ENCODE results near the gene MSH6. TPM values are rescaled to one million over a fixed set of nuclear protein-coding genes. Genes with fewer than 3 reads are reported as not detected.

Gene MSH6
- total and polyA plus RNA-seq, 2 experiments from 2014 or later: 78.1 to 80.7 TPM

DNA sequence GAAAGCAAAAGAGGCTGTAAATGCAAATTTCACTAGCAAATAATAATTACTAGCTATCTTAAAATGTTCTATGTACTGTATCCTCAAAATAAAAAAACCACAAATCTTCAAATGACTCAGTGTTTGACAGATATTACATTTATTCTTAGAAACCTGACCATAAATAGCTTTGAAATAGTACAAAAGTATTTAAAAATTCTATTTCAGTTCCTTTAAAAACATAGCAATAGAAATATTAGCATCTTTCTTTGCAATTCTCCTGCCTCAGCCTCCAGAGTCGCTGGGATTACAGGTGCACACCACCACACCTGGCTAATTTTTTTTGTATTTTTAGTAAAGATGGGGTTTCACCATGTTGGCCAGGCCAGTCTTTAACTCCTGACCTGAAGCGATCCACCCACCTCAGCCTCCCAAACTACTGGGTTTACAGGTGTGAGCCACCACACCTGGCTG, 50.6 kb downstream of the MSH6 start:
- H3K9me3 ChIP-seq (ENCODE audit: low read depth): no peaks in the 10 kb centered on the region
- no peak for DNase-seq (ENCODE audit: low read depth in 1 of 2, low spot score in 1 of 2)
- H3K27me3 ChIP-seq: no peaks in the 10 kb centered on the region
- no peak overlapping the region for H3K4me3 ChIP-seq
- H3K36me3 ChIP-seq: peaks cover 75% of the 10 kb centered on the region
- H3K27ac ChIP-seq: no peak overlapping the region
- H3K4me1 ChIP-seq (ENCODE audit: low read depth): no peaks in the 10 kb centered on the region
- TF ChIP-seq, protein P1, sequence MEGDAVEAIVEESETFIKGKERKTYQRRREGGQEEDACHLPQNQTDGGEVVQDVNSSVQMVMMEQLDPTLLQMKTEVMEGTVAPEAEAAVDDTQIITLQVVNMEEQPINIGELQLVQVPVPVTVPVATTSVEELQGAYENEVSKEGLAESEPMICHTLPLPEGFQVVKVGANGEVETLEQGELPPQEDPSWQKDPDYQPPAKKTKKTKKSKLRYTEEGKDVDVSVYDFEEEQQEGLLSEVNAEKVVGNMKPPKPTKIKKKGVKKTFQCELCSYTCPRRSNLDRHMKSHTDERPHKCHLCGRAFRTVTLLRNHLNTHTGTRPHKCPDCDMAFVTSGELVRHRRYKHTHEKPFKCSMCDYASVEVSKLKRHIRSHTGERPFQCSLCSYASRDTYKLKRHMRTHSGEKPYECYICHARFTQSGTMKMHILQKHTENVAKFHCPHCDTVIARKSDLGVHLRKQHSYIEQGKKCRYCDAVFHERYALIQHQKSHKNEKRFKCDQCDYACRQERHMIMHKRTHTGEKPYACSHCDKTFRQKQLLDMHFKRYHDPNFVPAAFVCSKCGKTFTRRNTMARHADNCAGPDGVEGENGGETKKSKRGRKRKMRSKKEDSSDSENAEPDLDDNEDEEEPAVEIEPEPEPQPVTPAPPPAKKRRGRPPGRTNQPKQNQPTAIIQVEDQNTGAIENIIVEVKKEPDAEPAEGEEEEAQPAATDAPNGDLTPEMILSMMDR (IDR thresholded peaks at IDR 0.05; ENCODE audit: low read depth, low read length): no peak

DNA sequence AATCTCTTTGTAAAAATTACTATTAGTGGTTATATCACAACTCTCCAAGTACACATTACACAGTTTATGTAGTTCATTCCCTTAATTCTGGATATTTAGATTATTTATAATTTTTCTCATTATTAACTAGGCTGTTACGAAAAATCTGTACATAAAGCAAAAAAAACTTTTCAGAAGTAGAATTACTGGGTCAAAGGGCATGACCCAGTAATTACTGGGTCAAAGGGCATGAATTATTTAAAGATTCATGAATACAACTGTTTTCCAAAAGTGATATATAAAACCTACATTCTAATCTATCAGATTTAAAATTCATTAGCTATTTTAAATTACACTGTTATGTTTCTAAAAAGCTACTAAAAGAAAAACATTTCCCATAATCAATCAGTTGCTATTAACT, 55.3 kb downstream of the MSH6 start:
- no peaks in the 10 kb centered on the region for H3K4me1 ChIP-seq (ENCODE audit: low read depth)
- TF ChIP-seq, protein P1 (IDR thresholded peaks at IDR 0.05; ENCODE audit: low read depth, low read length): no peak
- no peak for DNase-seq (ENCODE audit: low read depth in 1 of 2, low spot score in 1 of 2)
- no peaks in the 10 kb centered on the region for H3K9me3 ChIP-seq (ENCODE audit: low read depth)
- H3K27ac ChIP-seq: no peak overlapping the region
- peaks cover 54% of the 10 kb centered on the region for H3K36me3 ChIP-seq
- H3K27me3 ChIP-seq: no peaks in the 10 kb centered on the region
- H3K4me3 ChIP-seq: no peak overlapping the region

DNA sequence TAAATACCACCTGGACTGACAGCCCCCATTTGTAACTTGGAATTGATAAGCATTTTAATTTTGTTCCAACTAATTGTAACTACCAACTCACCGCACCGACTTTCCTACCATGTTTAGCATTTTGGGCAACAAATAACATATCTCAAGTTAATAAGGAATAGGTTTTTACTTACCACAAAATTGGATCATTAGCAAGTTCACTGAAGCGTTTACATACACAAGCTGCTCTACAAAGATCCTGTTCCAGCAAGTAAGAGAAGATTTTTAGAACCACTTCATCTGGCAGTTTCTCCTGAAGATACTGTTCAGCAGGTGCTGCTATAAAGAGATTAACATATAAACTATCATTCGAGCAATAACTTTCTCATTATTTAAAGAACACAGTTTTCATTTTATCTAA, 55.7 kb downstream of the MSH6 start:
- TF ChIP-seq, protein P1 (IDR thresholded peaks at IDR 0.05; ENCODE audit: low read depth, low read length): no peak
- DNase-seq (ENCODE audit: low read depth in 1 of 2, low spot score in 1 of 2): no peak
- Histone ChIP-seq H3K4me3 (no peak overlapping the region), H3K27ac (peak overlapping the region; percentile 39), H3K4me1 (ENCODE audit: low read depth) (no peaks in the 10 kb centered on the region), H3K36me3 (peaks cover 49% of the 10 kb centered on the region), H3K9me3 (ENCODE audit: low read depth) (no peaks in the 10 kb centered on the region), H3K27me3 (no peaks in the 10 kb centered on the region)

GRCh38 chr2:47842846-47843245, 59.9 kb downstream of the MSH6 start:
- no peaks in the 10 kb centered on the region for H3K27me3 ChIP-seq
- H3K9me3 ChIP-seq (ENCODE audit: low read depth): no peaks in the 10 kb centered on the region
- no peak for DNase-seq (ENCODE audit: low read depth in 1 of 2, low spot score in 1 of 2)
- no peak overlapping the region for H3K27ac ChIP-seq
- peaks cover 17% of the 10 kb centered on the region for H3K4me1 ChIP-seq (ENCODE audit: low read depth)
- peaks cover 17% of the 10 kb centered on the region for H3K36me3 ChIP-seq
- H3K4me3 ChIP-seq: no peak overlapping the region
- TF ChIP-seq, protein P1 (IDR thresholded peaks at IDR 0.05; ENCODE audit: low read depth, low read length): no peak

DNA sequence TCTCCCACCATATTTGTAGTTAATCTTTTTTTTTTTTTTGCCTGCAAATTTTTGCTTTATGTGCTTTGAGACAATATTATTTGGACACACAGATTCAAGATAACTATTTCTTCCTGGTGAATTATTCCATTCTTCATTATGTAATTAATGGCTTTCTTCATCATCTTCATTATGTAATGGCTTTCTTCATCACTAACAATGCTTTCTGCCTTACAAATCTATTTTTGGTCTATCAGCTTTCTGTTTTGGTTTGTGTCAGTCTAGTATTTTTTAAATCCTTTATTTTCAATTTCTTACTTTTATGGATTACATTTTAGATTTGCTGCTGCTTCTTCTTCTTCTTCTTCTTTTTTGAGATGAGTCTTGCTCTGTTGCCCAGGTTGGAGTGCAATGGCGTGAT, 60.5 kb downstream of the MSH6 start:
- H3K27me3 ChIP-seq: no peaks in the 10 kb centered on the region
- H3K36me3 ChIP-seq: peaks cover 12% of the 10 kb centered on the region
- TF ChIP-seq, protein P1 (IDR thresholded peaks at IDR 0.05; ENCODE audit: low read depth, low read length): no peak
- no peak overlapping the region for H3K4me3 ChIP-seq
- no peak overlapping the region for H3K27ac ChIP-seq
- peaks cover 17% of the 10 kb centered on the region for H3K4me1 ChIP-seq (ENCODE audit: low read depth)
- H3K9me3 ChIP-seq (ENCODE audit: low read depth): no peaks in the 10 kb centered on the region
- no peak for DNase-seq (ENCODE audit: low read depth in 1 of 2, low spot score in 1 of 2)

DNA sequence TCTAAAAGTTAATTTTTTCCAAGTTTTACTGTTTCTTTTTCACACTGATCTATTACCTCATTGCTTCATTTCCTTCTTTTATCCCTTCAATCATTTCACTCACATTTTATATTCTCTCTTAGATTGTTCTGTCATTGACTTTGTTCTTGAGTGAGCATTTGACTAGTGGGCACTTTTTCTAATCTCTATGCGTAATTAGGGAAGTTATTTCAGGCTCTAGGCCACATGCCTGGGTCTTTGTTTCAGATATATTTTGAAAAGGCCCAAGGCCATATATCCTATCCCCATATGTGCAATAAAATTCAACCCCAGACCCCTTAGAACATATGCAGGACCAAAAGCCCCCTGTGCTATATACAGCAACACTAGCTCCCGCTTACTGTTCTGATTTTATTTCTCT, 61.2 kb downstream of the MSH6 start:
- H3K4me1 ChIP-seq (ENCODE audit: low read depth): peaks cover 17% of the 10 kb centered on the region
- DNase-seq (ENCODE audit: low read depth in 1 of 2, low spot score in 1 of 2): no peak
- H3K4me3 ChIP-seq: no peak overlapping the region
- H3K27ac ChIP-seq: peak overlapping the region; percentile 70
- H3K27me3 ChIP-seq: no peaks in the 10 kb centered on the region
- TF ChIP-seq, protein P1 (IDR thresholded peaks at IDR 0.05; ENCODE audit: low read depth, low read length): no peak
- no peaks in the 10 kb centered on the region for H3K9me3 ChIP-seq (ENCODE audit: low read depth)
- peaks cover 4% of the 10 kb centered on the region for H3K36me3 ChIP-seq

All from cardiac muscle cell (in vitro differentiated cells and primary cell).